ENCODE measurements around the gene XKRX.

XKRX gene

GRCh38 chrX:100904433-100904832 is 24.3 kb downstream of the XKRX start:
- H3K79me2 ChIP-seq (ENCODE audit: control insufficient read depth, insufficient read depth, low read length, unreplicated experiment), result no peaks in the 10 kb centered on the region
- H3K4me1 ChIP-seq (ENCODE audit: control insufficient read depth, insufficient read depth, low read length, unreplicated experiment), result no peaks in the 10 kb centered on the region
- H3K27ac ChIP-seq (ENCODE audit: low read depth, low read length), result no peak overlapping the region
- no peak overlapping the region for H2AFZ ChIP-seq (ENCODE audit: low read length, unreplicated experiment)
- H3K27me3 ChIP-seq (ENCODE audit: insufficient read depth, low read length), result no peaks in the 10 kb centered on the region
- no peak overlapping the region for H3K4me3 ChIP-seq (ENCODE audit: low read depth, low read length)
- H3K36me3 ChIP-seq (ENCODE audit: insufficient read depth, low read length), result no peaks in the 10 kb centered on the region

DNA sequence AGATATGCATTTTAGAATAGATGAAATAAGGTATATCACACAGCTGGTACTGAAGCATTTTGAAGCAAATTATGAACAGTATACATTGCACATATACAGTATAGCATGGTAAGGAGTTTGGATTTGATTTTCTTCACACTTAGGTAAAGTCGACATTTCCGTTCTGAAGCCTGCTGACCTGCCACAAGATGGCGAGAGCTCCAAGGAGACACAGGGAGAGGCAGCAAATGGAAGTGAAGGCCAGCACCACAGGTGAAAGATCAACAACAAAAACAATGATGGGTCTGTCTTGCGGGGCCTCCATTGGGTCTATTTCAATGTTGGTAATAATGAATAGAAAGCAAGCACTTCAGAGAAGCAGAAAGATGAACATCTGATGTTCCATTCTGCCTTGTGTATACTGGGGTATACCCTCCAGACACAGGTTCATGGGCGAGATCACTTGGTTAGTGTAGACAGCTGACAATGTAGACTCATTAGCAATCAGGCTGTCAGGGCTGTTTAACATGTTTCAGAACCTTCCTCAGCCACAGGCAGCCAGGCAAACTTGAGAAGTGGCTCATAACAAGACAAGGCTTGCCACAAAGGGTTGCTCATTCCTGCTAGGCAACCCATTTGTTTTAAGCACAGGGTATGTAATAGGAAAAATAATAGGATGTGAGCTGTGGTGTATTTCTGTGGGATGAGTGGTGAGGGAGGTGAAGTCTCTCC is 33.2 kb downstream of the XKRX start:
- H2AFZ ChIP-seq (ENCODE audit: low read length, unreplicated experiment), result no peak overlapping the region
- H3K27ac ChIP-seq (ENCODE audit: low read depth, low read length), result no peak overlapping the region
- no peaks in the 10 kb centered on the region for H3K36me3 ChIP-seq (ENCODE audit: insufficient read depth, low read length)
- H3K27me3 ChIP-seq (ENCODE audit: insufficient read depth, low read length), result no peaks in the 10 kb centered on the region
- H3K4me3 ChIP-seq (ENCODE audit: low read depth, low read length), result no peak overlapping the region
- no peaks in the 10 kb centered on the region for H3K4me1 ChIP-seq (ENCODE audit: control insufficient read depth, insufficient read depth, low read length, unreplicated experiment)
- H3K79me2 ChIP-seq (ENCODE audit: control insufficient read depth, insufficient read depth, low read length, unreplicated experiment), result no peaks in the 10 kb centered on the region

DNA sequence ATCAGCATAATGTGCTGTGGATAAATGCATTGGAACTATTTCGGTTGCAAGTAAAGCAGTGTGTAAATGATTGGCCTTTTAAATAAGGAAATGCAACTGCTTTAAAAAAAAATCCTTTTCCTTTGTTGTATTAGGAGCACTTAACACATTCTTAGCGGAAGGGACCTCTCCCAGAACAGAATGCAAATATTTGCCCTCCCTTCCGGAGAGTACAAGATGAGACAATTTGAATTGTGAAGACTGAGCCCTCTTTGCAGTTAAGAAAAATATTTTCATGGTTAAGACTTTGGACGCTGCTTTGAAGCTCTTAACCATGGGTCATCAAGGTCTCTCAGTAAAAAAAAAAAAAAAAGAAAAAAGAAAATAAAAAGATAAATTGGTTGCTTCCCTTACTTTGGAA is 45.1 kb downstream of the XKRX start:
- Histone ChIP-seq H3K36me3 (ENCODE audit: insufficient read depth, low read length) (no peaks in the 10 kb centered on the region), H3K27ac (ENCODE audit: low read depth, low read length) (no peak overlapping the region), H2AFZ (ENCODE audit: low read length, unreplicated experiment) (no peak overlapping the region), H3K27me3 (ENCODE audit: insufficient read depth, low read length) (no peaks in the 10 kb centered on the region), H3K4me1 (ENCODE audit: control insufficient read depth, insufficient read depth, low read length, unreplicated experiment) (no peaks in the 10 kb centered on the region), H3K4me3 (ENCODE audit: low read depth, low read length) (no peak overlapping the region), H3K79me2 (ENCODE audit: control insufficient read depth, insufficient read depth, low read length, unreplicated experiment) (no peaks in the 10 kb centered on the region)

DNA sequence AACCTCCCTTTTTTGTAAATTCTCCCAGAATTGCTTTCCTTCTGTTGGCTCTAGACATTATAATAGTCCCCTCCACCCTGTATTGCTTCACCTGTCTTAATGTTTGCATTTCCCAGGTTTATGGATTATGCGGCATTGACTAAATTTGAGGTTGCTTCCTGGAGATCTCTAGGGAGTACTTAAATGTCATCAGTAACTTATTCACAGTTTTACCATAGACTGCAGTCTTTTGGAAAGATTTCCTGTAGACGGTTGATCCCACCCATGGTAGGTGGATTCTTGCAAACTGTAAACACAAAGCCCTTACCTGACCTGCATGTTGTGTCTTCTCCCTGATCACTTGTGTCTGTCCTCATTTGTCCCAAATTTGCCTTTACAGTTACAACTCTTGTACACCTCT is 48.3 kb downstream of the XKRX start:
- Histone ChIP-seq H2AFZ (ENCODE audit: low read length, unreplicated experiment) (no peak overlapping the region), H3K36me3 (ENCODE audit: insufficient read depth, low read length) (no peaks in the 10 kb centered on the region), H3K27ac (ENCODE audit: low read depth, low read length) (no peak overlapping the region), H3K27me3 (ENCODE audit: insufficient read depth, low read length) (no peaks in the 10 kb centered on the region), H3K4me1 (ENCODE audit: control insufficient read depth, insufficient read depth, low read length, unreplicated experiment) (no peaks in the 10 kb centered on the region), H3K4me3 (ENCODE audit: low read depth, low read length) (no peak overlapping the region), H3K79me2 (ENCODE audit: control insufficient read depth, insufficient read depth, low read length, unreplicated experiment) (no peaks in the 10 kb centered on the region)

DNA sequence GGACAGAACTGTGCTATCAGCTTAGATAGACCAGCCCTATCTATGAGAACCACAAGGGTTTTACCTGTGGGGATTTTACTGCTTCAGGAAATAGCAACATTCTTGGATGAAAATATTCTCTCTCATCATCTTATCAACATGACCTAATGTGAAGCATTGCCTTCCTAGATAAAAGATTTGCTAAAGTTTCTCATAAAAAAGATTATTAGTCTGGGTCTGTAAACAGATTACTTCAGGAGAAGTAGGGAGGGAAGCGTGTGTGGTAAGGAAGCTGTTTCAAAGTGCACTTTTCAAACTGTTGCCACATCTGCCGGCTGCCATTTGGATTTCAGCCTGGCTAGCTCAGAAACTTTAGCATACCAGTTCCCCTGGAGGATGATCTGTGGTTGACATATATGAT is 54.4 kb downstream of the XKRX start, which contains the start of gene NOX1:
Gene NOX1 (minus strand): TSS at position 35 of the 400 bp plus-strand sequence. CDS start 220 bp downstream, outside the sequence.
- no peaks in the 10 kb centered on the region for H3K79me2 ChIP-seq (ENCODE audit: control insufficient read depth, insufficient read depth, low read length, unreplicated experiment)
- H3K27me3 ChIP-seq (ENCODE audit: insufficient read depth, low read length), result no peaks in the 10 kb centered on the region
- no peaks in the 10 kb centered on the region for H3K36me3 ChIP-seq (ENCODE audit: insufficient read depth, low read length)
- H3K27ac ChIP-seq (ENCODE audit: low read depth, low read length), result no peak within 1 kb of the TSS
- H3K4me3 ChIP-seq (ENCODE audit: low read depth, low read length), result no peak within 1 kb of the TSS
- H2AFZ ChIP-seq (ENCODE audit: low read length, unreplicated experiment), result no peak within 1 kb of the TSS
- no peaks in the 10 kb centered on the region for H3K4me1 ChIP-seq (ENCODE audit: control insufficient read depth, insufficient read depth, low read length, unreplicated experiment)

DNA sequence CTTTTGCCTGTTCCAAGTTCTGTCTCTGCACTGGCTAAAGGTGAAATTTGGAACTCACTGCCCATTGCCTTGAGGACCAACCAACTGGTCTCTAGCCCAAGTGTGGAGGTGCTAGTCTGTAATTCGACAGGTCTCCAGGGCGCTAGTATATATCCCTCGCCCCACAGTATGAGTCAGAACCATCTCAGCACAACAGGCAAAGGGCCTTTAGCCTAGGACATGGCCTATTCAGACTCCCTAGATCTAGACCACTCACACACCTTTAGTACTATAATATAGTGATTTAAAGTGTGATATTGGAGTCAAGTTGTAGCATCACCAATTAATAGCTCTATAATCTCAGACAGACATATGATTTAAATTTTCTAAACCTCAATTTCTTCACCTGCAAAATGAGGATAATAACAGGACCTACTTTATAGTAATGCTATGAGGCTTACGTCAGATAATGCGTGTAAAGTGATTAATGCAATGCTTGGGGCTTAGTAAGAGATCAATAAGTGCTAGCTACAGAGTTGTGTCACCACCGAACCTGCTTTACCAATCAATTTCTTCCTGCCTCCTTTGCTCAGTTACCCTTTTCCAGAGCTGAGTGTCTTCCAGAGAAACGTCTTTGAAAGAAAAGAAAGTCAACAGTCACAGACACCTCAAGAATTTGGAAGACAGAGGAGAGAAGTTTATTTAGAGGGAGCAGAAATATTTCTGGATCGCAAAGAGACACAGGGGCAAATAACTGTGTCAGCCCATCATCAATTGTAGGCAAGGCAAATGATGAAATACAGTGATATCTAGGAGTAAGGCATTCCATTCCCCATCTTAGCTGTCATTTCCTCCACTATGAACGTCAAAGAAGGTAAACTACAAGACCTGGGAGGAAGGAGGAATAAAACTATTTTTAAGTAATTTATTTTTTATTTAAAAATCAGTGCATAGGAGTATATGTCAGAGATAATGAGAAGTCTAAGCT is 56.8 kb downstream of the XKRX start:
- H3K27me3 ChIP-seq (ENCODE audit: insufficient read depth, low read length), result no peaks in the 10 kb centered on the region
- no peaks in the 10 kb centered on the region for H3K4me1 ChIP-seq (ENCODE audit: control insufficient read depth, insufficient read depth, low read length, unreplicated experiment)
- no peak overlapping the region for H3K27ac ChIP-seq (ENCODE audit: low read depth, low read length)
- H2AFZ ChIP-seq (ENCODE audit: low read length, unreplicated experiment), result no peak overlapping the region
- H3K36me3 ChIP-seq (ENCODE audit: insufficient read depth, low read length), result no peaks in the 10 kb centered on the region
- no peaks in the 10 kb centered on the region for H3K79me2 ChIP-seq (ENCODE audit: control insufficient read depth, insufficient read depth, low read length, unreplicated experiment)
- H3K4me3 ChIP-seq (ENCODE audit: low read depth, low read length), result no peak overlapping the region

GRCh38 chrX:100870527-100870926 is 58.2 kb downstream of the XKRX start:
- no peaks in the 10 kb centered on the region for H3K36me3 ChIP-seq (ENCODE audit: insufficient read depth, low read length)
- no peaks in the 10 kb centered on the region for H3K27me3 ChIP-seq (ENCODE audit: insufficient read depth, low read length)
- no peak overlapping the region for H3K27ac ChIP-seq (ENCODE audit: low read depth, low read length)
- peaks cover 2% of the 10 kb centered on the region for H3K4me1 ChIP-seq (ENCODE audit: control insufficient read depth, insufficient read depth, low read length, unreplicated experiment)
- no peaks in the 10 kb centered on the region for H3K79me2 ChIP-seq (ENCODE audit: control insufficient read depth, insufficient read depth, low read length, unreplicated experiment)
- H2AFZ ChIP-seq (ENCODE audit: low read length, unreplicated experiment), result peak overlapping the region; percentile 25
- H3K4me3 ChIP-seq (ENCODE audit: low read depth, low read length), result no peak overlapping the region

GRCh38 chrX:100868273-100868672 is 60.4 kb downstream of the XKRX start:
- Histone ChIP-seq H3K36me3 (ENCODE audit: insufficient read depth, low read length) (no peaks in the 10 kb centered on the region), H3K4me1 (ENCODE audit: control insufficient read depth, insufficient read depth, low read length, unreplicated experiment) (peaks cover 13% of the 10 kb centered on the region), H3K27ac (ENCODE audit: low read depth, low read length) (no peak overlapping the region), H3K27me3 (ENCODE audit: insufficient read depth, low read length) (no peaks in the 10 kb centered on the region), H3K79me2 (ENCODE audit: control insufficient read depth, insufficient read depth, low read length, unreplicated experiment) (no peaks in the 10 kb centered on the region), H3K4me3 (ENCODE audit: low read depth, low read length) (no peak overlapping the region), H2AFZ (ENCODE audit: low read length, unreplicated experiment) (no peak overlapping the region)

- Histone ChIP-seq H2AFZ (ENCODE audit: low read length, unreplicated experiment) (peak overlapping the region; percentile 56), H3K27me3 (ENCODE audit: insufficient read depth, low read length) (no peaks in the 10 kb centered on the region), H3K79me2 (ENCODE audit: control insufficient read depth, insufficient read depth, low read length, unreplicated experiment) (no peaks in the 10 kb centered on the region)
These were observed 63.9 kb downstream of the XKRX start for GRCh38 chrX:100864657-100865391.

More at GRCh38 chrX:100864657-100865391, 63.9 kb downstream of the XKRX start:
- H3K4me3 ChIP-seq (ENCODE audit: low read depth, low read length), result no peak overlapping the region
- H3K4me1 ChIP-seq (ENCODE audit: control insufficient read depth, insufficient read depth, low read length, unreplicated experiment), result peaks cover 13% of the 10 kb centered on the region
- 0 out of 2 replicates have a peak overlapping the region, but pooled peaks have one; percentile 26 for H3K27ac ChIP-seq (ENCODE audit: low read depth, low read length)
- no peaks in the 10 kb centered on the region for H3K36me3 ChIP-seq (ENCODE audit: insufficient read depth, low read length)

Measured in ACC112 (cell line).